Right atrium auricular region (tissue), 2 donors: ENCODE data around the gene ATXN7. TPM values are rescaled to one million over a fixed set of nuclear protein-coding genes. Genes with fewer than 3 reads are reported as not detected.

Experiments
- DNase-seq: peaks from one replicate; pipeline ENCODE4 v3.0.0-alpha.2; 2019; ENCODE audit warnings: low spot score
- H3K27ac ChIP-seq, 2 donors: fragments of 200-600 bp; sonication (generic); 1 replicate in 1 of 2; 2 replicates in 1 of 2; pipeline ENCODE4 v1.5.1; 2016 to 2019
- H3K27me3 ChIP-seq, 2 donors: fragments of 200-600 bp; sonication (generic); one replicate each; pipeline versions ENCODE4 v1.5.1 to v1.6.0; 2017 to 2019
- H3K36me3 ChIP-seq: fragments of 200-600 bp; sonication (generic); one replicate; pipeline ENCODE4 v1.5.1; 2016
- H3K4me1 ChIP-seq, 2 donors: fragments of 200-600 bp; sonication (generic); one replicate each; pipeline versions ENCODE4 v1.5.1 to v1.6.0; 2017 to 2019
- H3K4me3 ChIP-seq, 2 donors: fragments of 200-600 bp; sonication (generic); 1 replicate in 1 of 2; 2 replicates in 1 of 2; pipeline ENCODE4 v1.5.1; 2017 to 2019; ENCODE audit warnings: mild to moderate bottlenecking in 1 of 2, moderate library complexity in 1 of 2
- H3K9me3 ChIP-seq, 2 donors: fragments of 200-600 bp; sonication (generic); one replicate each; pipeline ENCODE4 v1.5.1; 2019
- CTCF ChIP-seq, 2 donors: fragments of 200-600 bp; sonication (generic); IDR thresholded peaks; one replicate each; pipeline ENCODE4 v1.5.1; 2019; ENCODE audit warnings: antibody characterized with exemption in 2 of 2
- total RNA-seq, 2 donors: library from RNA; depleted of rRNA; stranded (reverse); fragments of >200 nt; gene quantifications; one replicate each; pipeline ENCODE4 v1.1.0, GENCODE V29; 2016

The ATXN7 gene
- total RNA-seq, 2 donors from 2014 or later = 13.9 to 15.5 TPM

GRCh38 chr3:63949005-63949404 is 85.3 kb downstream of the ATXN7 start:
- Histone ChIP-seq H3K4me1 (peaks cover 0 to 32% of the 10 kb centered on the region in 2 donors), H3K36me3 (peaks cover 5% of the 10 kb centered on the region), H3K4me3 (no peak overlapping the region), H3K27me3 (no peaks in the 10 kb centered on the region), H3K27ac (no peak overlapping the region), H3K9me3 (no peaks in the 10 kb centered on the region)
- DNase-seq = no peak
- TF ChIP-seq CTCF (IDR thresholded peaks at IDR 0.05) = no peak

- Histone ChIP-seq H3K9me3 (no peaks in the 10 kb centered on the region), H3K4me3 (no peak overlapping the region), H3K27me3 (no peaks in the 10 kb centered on the region), H3K27ac (no peak overlapping the region), H3K36me3 (peaks cover 5% of the 10 kb centered on the region), H3K4me1 (peaks cover 0 to 21% of the 10 kb centered on the region in 2 donors)
- DNase-seq = no peak
- no peak for TF ChIP-seq CTCF (IDR thresholded peaks at IDR 0.05)
Observed at GRCh38 chr3:63950698-63951097, 87.0 kb downstream of the ATXN7 start.

GRCh38 chr3:63951492-63952247 is 88.0 kb downstream of the ATXN7 start:
- no peaks in the 10 kb centered on the region for H3K27me3 ChIP-seq
- no peak overlapping the region for H3K27ac ChIP-seq
- H3K36me3 ChIP-seq = peaks cover 5% of the 10 kb centered on the region
- no peak for TF ChIP-seq CTCF (IDR thresholded peaks at IDR 0.05)
- H3K4me1 ChIP-seq = peaks cover 0 to 16% of the 10 kb centered on the region in 2 donors
- DNase-seq = no peak
- H3K9me3 ChIP-seq = no peaks in the 10 kb centered on the region
- H3K4me3 ChIP-seq = no peak overlapping the region

GRCh38 chr3:63952248-63952594 is 88.6 kb downstream of the ATXN7 start:
- Histone ChIP-seq H3K9me3 (no peaks in the 10 kb centered on the region), H3K36me3 (peaks cover 5% of the 10 kb centered on the region), H3K4me1 (peaks cover 0 to 16% of the 10 kb centered on the region in 2 donors), H3K27ac (no peak overlapping the region), H3K4me3 (no peak overlapping the region), H3K27me3 (no peaks in the 10 kb centered on the region)
- no peak for DNase-seq
- no peak for TF ChIP-seq CTCF (IDR thresholded peaks at IDR 0.05)

- Histone ChIP-seq H3K4me1 (peaks cover 0 to 16% of the 10 kb centered on the region in 2 donors), H3K9me3 (no peaks in the 10 kb centered on the region), H3K36me3 (peaks cover 5% of the 10 kb centered on the region), H3K27ac (no peak overlapping the region), H3K4me3 (no peak overlapping the region), H3K27me3 (no peaks in the 10 kb centered on the region)
- no peak for DNase-seq
- TF ChIP-seq CTCF (IDR thresholded peaks at IDR 0.05) = no peak
Observed at GRCh38 chr3:63954182-63954581, 90.5 kb downstream of the ATXN7 start.
